IPS-18a (cell line): ENCODE results near the gene TMEM235.
A peak's percentile ranks its signal among the peaks of the same experiment; 100 is the strongest.

Source experiments
- H3K27ac ChIP-seq: one replicate; pipeline ENCODE4 v1.5.1; 2013; ENCODE audit warnings: low read length
- H3K27me3 ChIP-seq: one replicate; pipeline ENCODE4 v1.6.1; 2013; ENCODE audit warnings: mild to moderate bottlenecking, low read length; ENCODE audit not compliant: control insufficient read depth, insufficient read depth
- H3K36me3 ChIP-seq: one replicate; pipeline ENCODE4 v1.6.1; 2013; ENCODE audit warnings: low read depth, low read length; ENCODE audit not compliant: control insufficient read depth
- H3K4me1 ChIP-seq: one replicate; pipeline ENCODE4 v1.6.1; 2013; ENCODE audit warnings: low read depth, low read length; ENCODE audit not compliant: control insufficient read depth
- H3K4me3 ChIP-seq: one replicate; pipeline ENCODE4 v1.5.1; 2013; ENCODE audit warnings: low read length
- H3K9ac ChIP-seq: one replicate; pipeline ENCODE4 v1.6.1; 2013; ENCODE audit warnings: mild to moderate bottlenecking, low read length, moderate library complexity
- H3K9me3 ChIP-seq: one replicate; pipeline ENCODE4 v1.6.1; 2013; ENCODE audit warnings: low read depth, low read length; ENCODE audit not compliant: control insufficient read depth

The TMEM235 gene

DNA sequence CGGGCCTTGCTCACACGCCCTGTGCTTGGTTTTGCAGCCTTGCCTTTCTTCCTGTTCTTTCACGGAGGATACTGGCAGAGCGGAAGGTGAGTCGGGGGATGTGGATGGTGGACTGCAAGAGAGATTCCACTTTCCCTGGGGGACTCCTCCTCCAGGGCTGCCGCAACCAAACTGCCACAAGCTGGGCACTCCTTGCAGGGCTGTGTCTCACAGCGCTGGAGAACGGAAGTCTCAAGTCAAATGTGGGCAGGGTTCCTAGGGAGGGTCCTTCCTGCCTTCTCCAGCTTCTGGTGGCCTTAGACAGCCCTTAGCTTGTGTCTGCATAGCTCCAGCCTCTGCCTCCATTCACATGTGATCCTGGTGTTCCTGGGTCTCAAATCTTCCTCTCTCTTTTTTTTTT, 28.8 kb upstream of the TMEM235 start:
- Histone ChIP-seq H3K27ac (no peak overlapping the region), H3K9ac (no peak overlapping the region), H3K9me3 (no peaks in the 10 kb centered on the region), H3K4me1 (peaks cover 6% of the 10 kb centered on the region), H3K36me3 (peaks cover 8% of the 10 kb centered on the region), H3K4me3 (no peak overlapping the region), H3K27me3 (no peaks in the 10 kb centered on the region)

DNA sequence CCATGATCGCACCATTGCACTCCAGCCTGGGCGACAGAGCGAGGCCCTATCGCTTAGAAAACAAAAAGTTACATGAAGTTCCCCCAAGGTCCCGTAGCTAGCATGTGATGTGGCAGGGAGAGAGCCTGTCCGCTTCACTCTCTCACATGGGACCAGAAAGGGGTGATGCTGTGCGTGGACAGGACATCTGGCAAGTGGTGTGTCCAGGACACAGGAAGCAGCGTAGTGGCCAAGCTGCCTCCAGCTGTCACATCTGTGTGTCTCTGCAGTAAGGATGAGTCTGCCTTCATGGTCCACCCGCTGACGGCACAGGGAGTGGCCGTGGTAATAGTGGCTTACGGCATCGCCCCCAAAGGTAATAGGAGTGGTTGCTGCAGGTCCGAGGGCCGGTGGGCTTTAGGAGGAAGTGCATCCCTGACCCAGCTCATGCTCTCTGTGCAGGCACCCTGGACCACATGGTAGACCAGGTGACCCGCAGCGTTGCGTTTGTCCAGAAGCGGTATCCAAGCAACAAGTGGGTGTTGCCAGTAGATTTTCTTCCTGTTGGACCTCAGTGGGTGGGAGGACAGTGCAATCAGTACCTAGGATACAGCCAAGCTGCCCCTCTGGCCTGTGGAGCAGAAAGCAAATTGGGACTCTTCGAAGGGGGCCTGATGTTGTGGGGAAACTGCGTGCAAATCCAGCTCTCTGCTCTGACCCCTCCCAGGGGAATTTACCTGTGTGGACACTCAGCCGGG, 26.9 kb upstream of the TMEM235 start:
- Histone ChIP-seq H3K9ac (no peak overlapping the region), H3K36me3 (peaks cover 8% of the 10 kb centered on the region), H3K27me3 (no peaks in the 10 kb centered on the region), H3K27ac (no peak overlapping the region), H3K9me3 (no peaks in the 10 kb centered on the region), H3K4me3 (no peak overlapping the region), H3K4me1 (no peaks in the 10 kb centered on the region)

DNA sequence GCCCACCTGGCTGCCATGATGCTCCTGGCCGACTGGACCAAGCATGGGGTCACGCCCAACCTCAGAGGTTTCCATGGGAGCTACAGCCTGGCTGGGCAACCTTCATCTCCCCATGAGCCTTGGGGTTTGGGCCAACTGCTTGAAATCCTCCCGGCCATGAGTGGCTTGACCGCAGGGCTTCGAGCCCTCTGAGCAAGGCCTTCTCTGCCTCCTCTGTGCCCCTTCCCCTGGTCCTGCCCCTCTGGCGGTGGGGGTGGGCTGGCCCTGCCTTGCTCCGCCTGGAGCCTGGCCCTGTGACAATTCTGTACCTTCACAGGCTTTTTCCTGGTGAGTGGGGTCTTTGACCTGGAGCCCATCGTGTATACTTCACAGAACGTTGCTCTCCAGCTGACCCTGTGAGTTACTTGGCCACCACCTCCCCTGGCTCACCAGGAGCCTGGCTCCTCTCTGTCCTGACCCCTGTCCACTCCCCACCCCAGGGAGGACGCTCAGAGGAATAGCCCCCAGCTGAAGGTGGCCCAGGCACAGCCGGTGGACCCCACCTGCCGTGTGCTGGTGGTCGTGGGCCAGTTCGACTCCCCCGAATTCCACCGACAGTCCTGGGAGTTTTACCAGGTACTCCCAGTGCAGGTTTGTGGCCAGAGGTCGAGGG, 26.2 kb upstream of the TMEM235 start:
- no peaks in the 10 kb centered on the region for H3K27me3 ChIP-seq
- H3K27ac ChIP-seq = no peak overlapping the region
- H3K36me3 ChIP-seq = peaks cover 8% of the 10 kb centered on the region

DNA sequence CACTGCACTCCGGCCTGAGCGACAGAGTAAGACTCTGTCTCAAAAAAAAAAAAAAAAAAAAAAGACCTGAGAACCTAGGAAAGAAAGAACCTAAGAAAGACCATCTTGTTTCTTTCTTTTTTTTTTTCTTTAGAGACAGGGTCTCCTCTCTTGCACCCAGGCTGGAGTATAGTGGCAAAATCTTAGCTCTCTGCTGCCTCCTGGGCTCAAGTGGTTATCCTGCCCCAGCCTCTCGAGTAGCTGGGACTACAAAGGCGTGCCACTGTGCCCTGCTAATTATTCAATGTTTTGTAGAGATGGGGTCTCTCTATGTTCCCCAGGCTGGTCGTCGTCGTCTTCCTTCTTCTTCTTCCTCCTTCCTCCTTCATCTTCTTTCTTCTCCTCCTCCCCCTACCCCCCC, 25.1 kb upstream of the TMEM235 start:
- no peaks in the 10 kb centered on the region for H3K4me1 ChIP-seq
- H3K4me3 ChIP-seq = no peak overlapping the region
- no peak overlapping the region for H3K27ac ChIP-seq
- H3K9ac ChIP-seq = no peak overlapping the region
- peaks cover 8% of the 10 kb centered on the region for H3K36me3 ChIP-seq
- H3K27me3 ChIP-seq = no peaks in the 10 kb centered on the region
- no peaks in the 10 kb centered on the region for H3K9me3 ChIP-seq

More for the DNA sequence above, 26.2 kb upstream of the TMEM235 start:
- Histone ChIP-seq H3K9ac (no peak overlapping the region), H3K9me3 (no peaks in the 10 kb centered on the region), H3K4me1 (no peaks in the 10 kb centered on the region), H3K4me3 (no peak overlapping the region)

- Histone ChIP-seq H3K27me3 (no peaks in the 10 kb centered on the region), H3K4me3 (no peak overlapping the region), H3K27ac (no peak overlapping the region), H3K9me3 (no peaks in the 10 kb centered on the region), H3K36me3 (peaks cover 6% of the 10 kb centered on the region), H3K9ac (no peak overlapping the region), H3K4me1 (no peaks in the 10 kb centered on the region)
These were observed 22.9 kb upstream of the TMEM235 start for GRCh38 chr17:78208486-78208885.

DNA sequence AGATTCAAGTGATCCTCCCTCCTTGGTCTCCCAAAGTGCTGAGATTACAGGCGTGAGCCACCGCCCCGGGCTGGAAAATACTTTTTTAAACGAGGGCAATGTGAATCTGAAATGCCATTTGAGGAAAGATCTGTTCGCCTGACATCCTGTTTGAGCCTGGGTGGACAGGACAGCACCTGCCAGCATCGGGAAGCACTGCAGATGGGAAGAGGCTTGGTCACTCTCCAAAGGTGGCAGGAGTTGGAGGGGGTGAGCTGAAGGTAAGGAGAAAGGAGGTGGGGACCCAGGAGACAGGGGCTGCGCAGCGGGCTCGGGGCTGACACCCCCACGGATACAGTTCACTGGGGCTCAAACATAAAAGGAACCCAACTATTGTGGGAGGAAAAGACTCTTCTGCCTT, 21.3 kb upstream of the TMEM235 start:
- Histone ChIP-seq H3K27ac (no peak overlapping the region), H3K9ac (no peak overlapping the region), H3K4me1 (peaks cover 1% of the 10 kb centered on the region), H3K36me3 (no peaks in the 10 kb centered on the region), H3K4me3 (no peak overlapping the region), H3K27me3 (no peaks in the 10 kb centered on the region), H3K9me3 (no peaks in the 10 kb centered on the region)

DNA sequence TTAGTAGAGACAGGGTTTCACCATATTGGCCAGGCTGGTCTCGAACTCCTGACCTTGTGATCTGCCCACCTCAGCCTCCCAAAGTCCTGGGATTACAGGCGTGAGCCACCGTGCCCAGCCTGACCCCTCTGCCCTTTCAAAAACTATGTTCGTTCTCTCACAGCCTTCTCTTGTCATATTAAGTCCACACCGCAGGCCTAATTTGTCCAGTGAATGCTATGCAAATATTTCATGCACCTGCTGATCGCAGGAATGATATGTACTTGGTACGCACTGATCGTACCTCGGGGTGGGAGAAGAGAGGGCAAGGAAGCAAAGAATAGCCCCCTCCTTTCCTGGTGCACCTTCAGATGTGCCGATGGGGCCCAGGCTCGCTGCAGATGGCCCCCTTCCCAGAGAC, 20.4 kb upstream of the TMEM235 start:
- H3K27ac ChIP-seq = no peak overlapping the region
- no peaks in the 10 kb centered on the region for H3K9me3 ChIP-seq
- H3K9ac ChIP-seq = no peak overlapping the region
- H3K27me3 ChIP-seq = no peaks in the 10 kb centered on the region
- H3K4me3 ChIP-seq = no peak overlapping the region
- peaks cover 7% of the 10 kb centered on the region for H3K4me1 ChIP-seq
- no peaks in the 10 kb centered on the region for H3K36me3 ChIP-seq

GRCh38 chr17:78214016-78214705, 17.3 kb upstream of the TMEM235 start, which contains the start of gene BIRC5:
Gene BIRC5, plus strand, starts transcription at chr17:78214253. Its CDS starts 64 bp downstream, at chr17:78214317.
- Histone ChIP-seq H3K9ac (peak within 1 kb of the TSS; percentile 86), H3K4me1 (peaks cover 7% of the 10 kb centered on the region), H3K36me3 (peaks cover 7% of the 10 kb centered on the region), H3K4me3 (peak within 1 kb of the TSS; percentile 69), H3K9me3 (no peaks in the 10 kb centered on the region), H3K27ac (no peak within 1 kb of the TSS), H3K27me3 (no peaks in the 10 kb centered on the region)

DNA sequence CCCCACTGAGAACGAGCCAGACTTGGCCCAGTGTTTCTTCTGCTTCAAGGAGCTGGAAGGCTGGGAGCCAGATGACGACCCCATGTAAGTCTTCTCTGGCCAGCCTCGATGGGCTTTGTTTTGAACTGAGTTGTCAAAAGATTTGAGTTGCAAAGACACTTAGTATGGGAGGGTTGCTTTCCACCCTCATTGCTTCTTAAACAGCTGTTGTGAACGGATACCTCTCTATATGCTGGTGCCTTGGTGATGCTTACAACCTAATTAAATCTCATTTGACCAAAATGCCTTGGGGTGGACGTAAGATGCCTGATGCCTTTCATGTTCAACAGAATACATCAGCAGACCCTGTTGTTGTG, 16.7 kb upstream of the TMEM235 start:
- peaks cover 11% of the 10 kb centered on the region for H3K36me3 ChIP-seq
- H3K9me3 ChIP-seq = no peaks in the 10 kb centered on the region
- peak overlapping the region; percentile 69 for H3K4me3 ChIP-seq
- H3K4me1 ChIP-seq = peaks cover 7% of the 10 kb centered on the region
- H3K27me3 ChIP-seq = no peaks in the 10 kb centered on the region
- peak overlapping the region; percentile 86 for H3K9ac ChIP-seq
- H3K27ac ChIP-seq = no peak overlapping the region

GRCh38 chr17:78219396-78220150, 11.9 kb upstream of the TMEM235 start:
- H3K9ac ChIP-seq = no peak overlapping the region
- no peak overlapping the region for H3K4me3 ChIP-seq
- peaks cover 48% of the 10 kb centered on the region for H3K36me3 ChIP-seq

DNA sequence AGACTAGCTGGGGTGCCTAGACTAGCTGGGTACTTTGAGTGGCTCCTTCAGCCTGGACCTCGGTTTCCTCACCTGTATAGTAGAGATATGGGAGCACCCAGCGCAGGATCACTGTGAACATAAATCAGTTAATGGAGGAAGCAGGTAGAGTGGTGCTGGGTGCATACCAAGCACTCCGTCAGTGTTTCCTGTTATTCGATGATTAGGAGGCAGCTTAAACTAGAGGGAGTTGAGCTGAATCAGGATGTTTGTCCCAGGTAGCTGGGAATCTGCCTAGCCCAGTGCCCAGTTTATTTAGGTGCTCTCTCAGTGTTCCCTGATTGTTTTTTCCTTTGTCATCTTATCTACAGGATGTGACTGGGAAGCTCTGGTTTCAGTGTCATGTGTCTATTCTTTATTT, 8.4 kb upstream of the TMEM235 start:
- no peaks in the 10 kb centered on the region for H3K9me3 ChIP-seq
- no peaks in the 10 kb centered on the region for H3K27me3 ChIP-seq
- H3K36me3 ChIP-seq = peaks cover 45% of the 10 kb centered on the region
- no peaks in the 10 kb centered on the region for H3K4me1 ChIP-seq
- no peak overlapping the region for H3K9ac ChIP-seq
- no peak overlapping the region for H3K4me3 ChIP-seq
- H3K27ac ChIP-seq = no peak overlapping the region

More at GRCh38 chr17:78219396-78220150, 11.9 kb upstream of the TMEM235 start:
- Histone ChIP-seq H3K4me1 (peaks cover 7% of the 10 kb centered on the region), H3K27ac (no peak overlapping the region), H3K9me3 (no peaks in the 10 kb centered on the region), H3K27me3 (no peaks in the 10 kb centered on the region)
